Mucosa of descending colon (tissue), 3 donors: ENCODE data around the gene ZBTB1. TPM values are rescaled to one million over a fixed set of nuclear protein-coding genes. Genes with fewer than 3 reads are reported as not detected.

ENCODE experiments used
- ATAC-seq: fragments of 200-7000 bp; cut with Tn5 transposase; one replicate; pipeline ENCODE4 v1.9.1; 2020; ENCODE audit warnings: mild to moderate bottlenecking, moderate library complexity
- DNase-seq, 3 donors: peaks; one replicate each; pipeline ENCODE4 v3.0.0-alpha.2; 2020
- H3K36me3 ChIP-seq: fragments of 200-600 bp; one replicate; pipeline ENCODE4 v1.8.0; 2021; ENCODE audit warnings: low read depth, mild to moderate bottlenecking
- H3K4me1 ChIP-seq: fragments of 200-600 bp; one replicate; pipeline ENCODE4 v1.8.0; 2021; ENCODE audit warnings: low read depth, mild to moderate bottlenecking
- H3K4me3 ChIP-seq: fragments of 200-600 bp; one replicate; pipeline ENCODE4 v1.8.0; 2021; ENCODE audit warnings: mild to moderate bottlenecking
- H3K9me3 ChIP-seq: fragments of 200-600 bp; one replicate; pipeline ENCODE4 v1.8.0; 2021; ENCODE audit warnings: mild to moderate bottlenecking
- intact Hi-C, 2 donors: fragments of 100-400 bp; cut with DNase I in 1 of 2; cut with micrococcal nuclease in 1 of 2; formaldehyde crosslinking; loops; one replicate each; pipeline versions ENCODE4 v1.11.0 to v1.11.1; 2022; cut with DNase I, micrococcal nuclease
- total RNA-seq, 3 donors: library from RNA; stranded (reverse); fragmentation: NEBNext Ultra II Directional in 2 of 3; extraction: Animal tissue kit (Norgen Biotek cat#: 25700) in 2 of 3; gene quantifications; one replicate each; pipeline versions ENCODE4 v1.2.1 to v1.2.4, GENCODE V29; 2021 to 2023
- TF ChIP-seq, protein P1 (sequence below): fragments of 200-600 bp; IDR thresholded peaks from one replicate; pipeline ENCODE4 v1.8.0; 2022; ENCODE audit warnings: antibody characterized with exemption, mild to moderate bottlenecking
- donor health status: DM: no; HTN: no; CAD: no; lungs with moderate emphysema.
- donor health status: DM: no; HTN: no; CAD: no.
- donor health status: DM: no; HTN: yes; CAD: no.

Gene ZBTB1
- total RNA-seq, 3 donors from 2014 or later: 26.5 to 40.9 (median 33.0) TPM

DNA sequence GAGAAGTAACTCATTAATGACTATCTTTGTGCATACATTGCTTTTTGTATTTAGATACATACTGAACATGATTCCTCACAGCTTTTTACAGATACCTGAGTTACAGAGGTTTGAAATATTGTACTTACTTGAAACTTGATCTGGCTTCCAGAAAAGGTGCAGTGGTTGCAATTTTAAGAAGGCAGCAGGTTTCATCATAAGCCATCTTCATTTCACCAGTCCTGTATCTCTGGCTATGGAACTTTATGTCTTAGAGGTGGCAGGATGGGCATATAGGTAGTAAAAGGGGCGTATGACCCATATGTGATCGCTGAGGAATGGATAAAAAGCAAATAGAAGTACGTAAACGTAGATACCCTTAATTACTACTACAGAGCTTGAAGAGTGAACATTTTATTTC lies 13.7 kb downstream of the ZBTB1 start:
- Histone ChIP-seq H3K36me3 (no peaks in the 10 kb centered on the region), H3K4me1 (peaks cover 15% of the 10 kb centered on the region), H3K4me3 (no peak overlapping the region), H3K9me3 (no peaks in the 10 kb centered on the region)
- ATAC-seq: no peak
- TF ChIP-seq, protein P1, sequence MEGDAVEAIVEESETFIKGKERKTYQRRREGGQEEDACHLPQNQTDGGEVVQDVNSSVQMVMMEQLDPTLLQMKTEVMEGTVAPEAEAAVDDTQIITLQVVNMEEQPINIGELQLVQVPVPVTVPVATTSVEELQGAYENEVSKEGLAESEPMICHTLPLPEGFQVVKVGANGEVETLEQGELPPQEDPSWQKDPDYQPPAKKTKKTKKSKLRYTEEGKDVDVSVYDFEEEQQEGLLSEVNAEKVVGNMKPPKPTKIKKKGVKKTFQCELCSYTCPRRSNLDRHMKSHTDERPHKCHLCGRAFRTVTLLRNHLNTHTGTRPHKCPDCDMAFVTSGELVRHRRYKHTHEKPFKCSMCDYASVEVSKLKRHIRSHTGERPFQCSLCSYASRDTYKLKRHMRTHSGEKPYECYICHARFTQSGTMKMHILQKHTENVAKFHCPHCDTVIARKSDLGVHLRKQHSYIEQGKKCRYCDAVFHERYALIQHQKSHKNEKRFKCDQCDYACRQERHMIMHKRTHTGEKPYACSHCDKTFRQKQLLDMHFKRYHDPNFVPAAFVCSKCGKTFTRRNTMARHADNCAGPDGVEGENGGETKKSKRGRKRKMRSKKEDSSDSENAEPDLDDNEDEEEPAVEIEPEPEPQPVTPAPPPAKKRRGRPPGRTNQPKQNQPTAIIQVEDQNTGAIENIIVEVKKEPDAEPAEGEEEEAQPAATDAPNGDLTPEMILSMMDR: no peak
- intact Hi-C loops: no loop called here
- no peak for DNase-seq

DNA sequence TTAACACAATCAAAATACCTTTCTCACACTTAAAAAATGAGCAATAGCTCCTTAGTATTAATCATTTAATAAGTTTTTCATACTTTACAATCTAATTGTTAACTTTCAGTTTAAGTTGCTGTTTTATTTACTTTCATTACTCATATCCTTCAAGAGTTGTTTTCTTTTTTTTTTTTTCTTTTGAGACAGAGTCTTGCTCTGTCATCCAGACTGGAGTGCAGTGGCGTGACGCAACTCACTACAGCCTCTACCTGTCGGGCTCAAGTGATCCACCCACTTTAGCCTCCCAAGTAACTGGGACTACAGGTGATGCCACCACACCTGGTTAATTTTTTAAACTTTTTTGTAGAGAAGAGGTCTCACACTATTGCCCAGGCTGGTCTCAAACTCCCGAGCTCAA lies 16.1 kb downstream of the ZBTB1 start:
- intact Hi-C loops: no loop called here
- H3K9me3 ChIP-seq: no peaks in the 10 kb centered on the region
- TF ChIP-seq, protein P1: no peak
- no peaks in the 10 kb centered on the region for H3K36me3 ChIP-seq
- DNase-seq (no peak), ATAC-seq (no peak)
- no peak overlapping the region for H3K4me3 ChIP-seq
- H3K4me1 ChIP-seq: peaks cover 5% of the 10 kb centered on the region

DNA sequence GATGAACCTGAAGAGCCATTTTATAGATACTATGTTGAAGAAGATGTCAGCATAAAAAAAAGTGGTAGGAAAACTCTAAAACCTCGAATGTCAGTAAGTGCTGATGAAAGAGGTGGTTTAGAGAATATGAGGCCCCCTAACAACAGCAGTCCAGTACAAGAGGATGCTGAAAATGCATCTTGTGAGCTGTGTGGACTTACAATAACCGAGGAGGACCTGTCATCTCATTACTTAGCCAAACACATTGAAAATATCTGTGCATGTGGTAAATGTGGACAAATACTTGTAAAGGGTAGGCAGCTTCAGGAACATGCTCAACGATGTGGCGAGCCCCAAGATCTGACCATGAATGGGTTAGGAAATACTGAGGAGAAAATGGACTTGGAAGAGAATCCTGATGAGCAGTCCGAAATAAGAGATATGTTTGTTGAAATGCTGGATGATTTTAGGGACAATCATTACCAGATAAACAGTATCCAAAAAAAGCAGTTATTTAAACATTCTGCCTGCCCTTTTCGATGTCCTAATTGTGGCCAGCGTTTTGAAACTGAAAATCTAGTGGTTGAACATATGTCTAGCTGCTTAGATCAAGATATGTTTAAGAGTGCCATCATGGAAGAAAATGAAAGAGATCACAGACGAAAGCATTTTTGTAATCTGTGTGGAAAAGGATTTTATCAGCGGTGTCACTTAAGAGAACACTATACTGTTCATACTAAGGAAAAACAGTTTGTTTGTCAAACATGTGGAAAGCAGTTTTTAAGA lies 18.2 kb downstream of the ZBTB1 start:
- DNase-seq (no peak), ATAC-seq (no peak)
- TF ChIP-seq, protein P1: no peak
- H3K9me3 ChIP-seq: no peaks in the 10 kb centered on the region
- H3K36me3 ChIP-seq: no peaks in the 10 kb centered on the region
- intact Hi-C loops: no loop called here
- no peak overlapping the region for H3K4me3 ChIP-seq
- H3K4me1 ChIP-seq: peaks cover 5% of the 10 kb centered on the region

DNA sequence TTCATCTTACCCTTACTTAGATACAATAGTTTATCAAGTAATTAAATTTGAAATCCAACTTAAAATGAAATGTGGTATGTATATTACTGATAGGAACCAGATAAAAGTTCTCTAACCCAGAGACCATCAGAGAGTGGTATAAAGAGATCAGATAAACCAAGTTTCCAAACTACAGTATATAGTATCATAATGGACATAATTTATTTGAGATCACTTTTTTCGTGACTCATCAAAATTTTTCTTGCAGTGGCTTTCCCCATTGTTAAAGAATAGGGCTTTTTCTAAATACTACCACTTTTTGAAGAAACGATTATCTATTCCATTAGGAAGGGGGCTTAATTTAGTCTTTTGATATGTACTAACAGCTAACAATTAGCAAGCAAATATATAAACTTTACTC lies 20.8 kb downstream of the ZBTB1 start:
- intact Hi-C loops: no loop called here
- H3K4me1 ChIP-seq: no peaks in the 10 kb centered on the region
- no peaks in the 10 kb centered on the region for H3K9me3 ChIP-seq
- no peak overlapping the region for H3K4me3 ChIP-seq
- TF ChIP-seq, protein P1: no peak
- H3K36me3 ChIP-seq: no peaks in the 10 kb centered on the region
- ATAC-seq (no peak), DNase-seq (no peak)

DNA sequence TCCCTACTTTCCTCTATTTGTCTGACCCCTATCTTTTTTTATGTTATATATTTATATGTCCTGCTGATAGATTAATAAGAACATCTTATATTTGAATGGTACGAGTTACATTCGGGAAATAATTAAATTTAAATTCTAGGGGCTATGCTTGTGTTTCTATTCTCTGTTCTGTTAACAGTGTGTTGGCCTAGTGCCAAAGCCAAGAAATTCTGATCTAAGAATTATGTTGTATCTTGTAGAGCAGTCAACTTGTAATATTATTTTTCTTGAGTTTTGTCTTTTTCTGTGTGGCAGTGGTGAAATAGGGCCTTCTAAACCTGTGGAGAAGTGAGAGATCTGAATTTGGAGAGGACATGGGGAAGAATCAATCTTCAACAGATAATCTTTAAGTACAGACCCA lies 27.0 kb downstream of the ZBTB1 start:
- no peak for DNase-seq
- no peak for ATAC-seq

More for the DNA sequence above, 27.0 kb downstream of the ZBTB1 start:
- TF ChIP-seq, protein P1: no peak
- Histone ChIP-seq H3K4me1 (no peaks in the 10 kb centered on the region), H3K36me3 (no peaks in the 10 kb centered on the region), H3K9me3 (no peaks in the 10 kb centered on the region), H3K4me3 (no peak overlapping the region)
- intact Hi-C loops: no loop called here
